OCI-LY3 (cell line): ENCODE measurements around the gene INTS2.
A peak's percentile ranks its signal among the peaks of the same experiment; 100 is the strongest.

Experiments
- H2AFZ ChIP-seq: fragments of 200-600, 300-600 bp; shearing (Covaris generic); 2 replicates; pipeline ENCODE4 v1.6.0; 2014; ENCODE audit warnings: antibody characterized with exemption, low read depth, low read length
- H3K27ac ChIP-seq: fragments of 200-600, 300-600 bp; sonication (generic); 2 replicates; pipeline ENCODE4 v1.5.1; 2014; ENCODE audit warnings: mild to moderate bottlenecking, low read length, moderate library complexity, mixed read lengths
- H3K27me3 ChIP-seq: fragments of 200-600, 300-600 bp; sonication (generic); 2 replicates; pipeline ENCODE4 v1.6.1; 2014; ENCODE audit warnings: low read depth, low read length, mixed read lengths
- H3K36me3 ChIP-seq: fragments of 200-600, 300-600 bp; sonication (generic); replicated peaks from 2 replicates; pipeline ENCODE3; 2014; ENCODE audit warnings: low read depth, low read length, mixed read lengths
- H3K4me1 ChIP-seq: fragments of 300-600, 200-600 bp; sonication (generic); 2 replicates; pipeline ENCODE4 v1.6.1; 2014; ENCODE audit warnings: low read length, mixed read lengths
- H3K4me2 ChIP-seq: fragments of 200-600, 300-600 bp; sonication (generic); 2 replicates; pipeline ENCODE4 v1.6.1; 2014; ENCODE audit warnings: low read length, mixed read lengths
- H3K4me3 ChIP-seq: fragments of 300-600, 200-600 bp; sonication (generic); 2 replicates; pipeline ENCODE4 v1.5.1; 2014; ENCODE audit warnings: antibody characterized with exemption, mild to moderate bottlenecking, low read length, moderate library complexity
- H3K79me2 ChIP-seq: fragments of 300-600, 200-600 bp; shearing (Covaris generic); 2 replicates; pipeline ENCODE4 v1.6.1; 2014; ENCODE audit warnings: mild to moderate bottlenecking, low read length, mixed read lengths
- H3K9ac ChIP-seq: fragments of 300-600, 200-600 bp; shearing (Covaris generic); 2 replicates; pipeline ENCODE4 v1.6.0; 2014; ENCODE audit warnings: mild to moderate bottlenecking, low read length, moderate library complexity
- H3K9me3 ChIP-seq: fragments of 200-600, 300-600 bp; shearing (Covaris generic); 2 replicates; pipeline ENCODE4 v1.6.1; 2014; ENCODE audit warnings: low read length, mixed read lengths; ENCODE audit not compliant: insufficient read depth
- H4K20me1 ChIP-seq: fragments of 200-600, 300-600 bp; sonication (generic); 2 replicates; pipeline ENCODE4 v1.6.1; 2016; ENCODE audit warnings: low read length, mixed read lengths; ENCODE audit not compliant: insufficient read depth
- EZH2phosphoT487 ChIP-seq: fragments of 200-600 bp; shearing (Covaris generic); IDR thresholded peaks from 2 replicates; pipeline ENCODE4 v1.6.1; 2018; ENCODE audit warnings: antibody characterized with exemption, mixed run types, low read depth
- TF ChIP-seq, protein P1 (sequence below): fragments of 200-600, 300-600 bp; sonication (generic); IDR thresholded peaks from 2 replicates; pipeline ENCODE4 v1.5.1; 2014; ENCODE audit warnings: antibody characterized with exemption, low read length, low read depth

Gene INTS2

DNA sequence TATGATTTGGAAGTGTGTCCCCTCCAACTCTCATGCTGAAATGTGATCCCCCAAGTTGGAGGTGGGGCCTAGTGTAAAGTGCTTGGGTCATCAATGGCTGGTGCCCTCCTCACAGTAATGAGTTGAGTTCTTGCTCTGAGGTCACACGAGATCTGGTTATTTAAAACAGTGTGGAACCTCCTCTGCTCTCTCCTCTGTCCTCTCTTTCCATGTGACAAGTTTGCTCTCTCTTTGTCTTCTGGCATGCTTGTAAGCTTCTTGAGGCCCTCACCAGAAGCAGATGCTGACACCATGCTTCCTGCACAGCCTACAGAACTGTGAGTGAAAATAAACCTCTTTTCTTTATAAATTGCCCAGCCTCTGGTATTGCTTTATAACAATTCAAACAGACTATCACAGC, 84.3 kb downstream of the INTS2 start:
- TF ChIP-seq, protein P1, sequence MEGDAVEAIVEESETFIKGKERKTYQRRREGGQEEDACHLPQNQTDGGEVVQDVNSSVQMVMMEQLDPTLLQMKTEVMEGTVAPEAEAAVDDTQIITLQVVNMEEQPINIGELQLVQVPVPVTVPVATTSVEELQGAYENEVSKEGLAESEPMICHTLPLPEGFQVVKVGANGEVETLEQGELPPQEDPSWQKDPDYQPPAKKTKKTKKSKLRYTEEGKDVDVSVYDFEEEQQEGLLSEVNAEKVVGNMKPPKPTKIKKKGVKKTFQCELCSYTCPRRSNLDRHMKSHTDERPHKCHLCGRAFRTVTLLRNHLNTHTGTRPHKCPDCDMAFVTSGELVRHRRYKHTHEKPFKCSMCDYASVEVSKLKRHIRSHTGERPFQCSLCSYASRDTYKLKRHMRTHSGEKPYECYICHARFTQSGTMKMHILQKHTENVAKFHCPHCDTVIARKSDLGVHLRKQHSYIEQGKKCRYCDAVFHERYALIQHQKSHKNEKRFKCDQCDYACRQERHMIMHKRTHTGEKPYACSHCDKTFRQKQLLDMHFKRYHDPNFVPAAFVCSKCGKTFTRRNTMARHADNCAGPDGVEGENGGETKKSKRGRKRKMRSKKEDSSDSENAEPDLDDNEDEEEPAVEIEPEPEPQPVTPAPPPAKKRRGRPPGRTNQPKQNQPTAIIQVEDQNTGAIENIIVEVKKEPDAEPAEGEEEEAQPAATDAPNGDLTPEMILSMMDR = no peak
- no peak for TF ChIP-seq EZH2phosphoT487
- Histone ChIP-seq H2AFZ (no peak overlapping the region), H3K9ac (no peak overlapping the region), H3K4me1 (no peaks in the 10 kb centered on the region), H3K4me2 (no peak overlapping the region), H3K9me3 (no peaks in the 10 kb centered on the region), H3K4me3 (no peak overlapping the region), H3K27ac (no peak overlapping the region), H3K79me2 (no peaks in the 10 kb centered on the region), H4K20me1 (no peaks in the 10 kb centered on the region), H3K27me3 (no peaks in the 10 kb centered on the region), H3K36me3 (peaks cover 22% of the 10 kb centered on the region)

DNA sequence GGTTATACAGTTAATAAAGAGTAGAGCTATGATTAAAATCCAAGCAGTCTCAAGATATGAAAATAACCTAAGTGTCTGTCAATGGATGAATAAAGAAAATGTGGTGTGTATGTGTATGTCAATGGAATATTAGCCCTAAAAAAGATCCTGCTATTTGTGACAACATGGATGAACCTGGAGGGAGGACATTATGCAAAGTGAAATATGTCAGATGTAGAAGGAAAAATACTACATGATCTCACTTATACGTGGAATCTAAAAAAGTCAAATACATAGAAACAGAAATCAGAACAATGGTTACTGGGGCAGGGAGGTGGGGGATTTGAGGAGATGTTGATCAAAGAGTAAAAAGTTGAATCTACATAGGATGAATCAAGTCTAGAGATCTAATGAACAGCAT, 84.9 kb downstream of the INTS2 start:
- no peak overlapping the region for H2AFZ ChIP-seq
- H3K27me3 ChIP-seq = no peaks in the 10 kb centered on the region
- no peaks in the 10 kb centered on the region for H3K79me2 ChIP-seq
- no peak overlapping the region for H3K4me3 ChIP-seq
- H3K4me2 ChIP-seq = no peak overlapping the region
- TF ChIP-seq, protein P1 = no peak
- TF ChIP-seq EZH2phosphoT487 = no peak
- no peaks in the 10 kb centered on the region for H3K9me3 ChIP-seq
- no peaks in the 10 kb centered on the region for H3K4me1 ChIP-seq
- no peaks in the 10 kb centered on the region for H4K20me1 ChIP-seq
- H3K27ac ChIP-seq = no peak overlapping the region
- H3K9ac ChIP-seq = no peak overlapping the region
- peaks cover 22% of the 10 kb centered on the region for H3K36me3 ChIP-seq

DNA sequence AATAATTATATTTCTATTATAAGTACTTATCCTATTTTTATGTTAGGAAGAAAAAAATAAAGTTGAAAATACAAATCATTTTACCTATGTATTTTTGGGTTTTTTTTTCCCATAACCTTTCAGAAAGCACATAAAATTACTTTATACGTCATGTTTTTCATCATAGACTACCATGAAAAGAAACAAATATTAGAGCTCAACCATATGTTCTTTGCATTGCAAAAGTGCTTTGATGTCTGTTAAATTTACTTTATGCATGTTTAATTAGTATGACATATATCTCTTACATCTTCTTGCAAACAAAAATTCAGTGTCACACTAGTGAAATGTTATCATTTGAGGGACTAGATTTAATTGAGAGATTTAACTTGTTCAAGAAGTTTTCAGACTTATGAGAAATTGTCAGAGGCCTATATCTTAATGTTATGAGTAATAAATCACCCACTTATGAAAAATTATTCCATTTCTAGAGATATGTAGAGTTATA, 88.4 kb downstream of the INTS2 start:
- no peak overlapping the region for H3K9ac ChIP-seq
- H3K27ac ChIP-seq = no peak overlapping the region
- H3K9me3 ChIP-seq = no peaks in the 10 kb centered on the region
- H3K4me3 ChIP-seq = no peak overlapping the region
- H3K4me1 ChIP-seq = no peaks in the 10 kb centered on the region
- H3K4me2 ChIP-seq = no peak overlapping the region
- no peak overlapping the region for H2AFZ ChIP-seq
- H4K20me1 ChIP-seq = no peaks in the 10 kb centered on the region
- H3K79me2 ChIP-seq = no peaks in the 10 kb centered on the region
- no peaks in the 10 kb centered on the region for H3K27me3 ChIP-seq
- H3K36me3 ChIP-seq = peaks cover 12% of the 10 kb centered on the region
- TF ChIP-seq, protein P1 = no peak
- no peak for TF ChIP-seq EZH2phosphoT487

DNA sequence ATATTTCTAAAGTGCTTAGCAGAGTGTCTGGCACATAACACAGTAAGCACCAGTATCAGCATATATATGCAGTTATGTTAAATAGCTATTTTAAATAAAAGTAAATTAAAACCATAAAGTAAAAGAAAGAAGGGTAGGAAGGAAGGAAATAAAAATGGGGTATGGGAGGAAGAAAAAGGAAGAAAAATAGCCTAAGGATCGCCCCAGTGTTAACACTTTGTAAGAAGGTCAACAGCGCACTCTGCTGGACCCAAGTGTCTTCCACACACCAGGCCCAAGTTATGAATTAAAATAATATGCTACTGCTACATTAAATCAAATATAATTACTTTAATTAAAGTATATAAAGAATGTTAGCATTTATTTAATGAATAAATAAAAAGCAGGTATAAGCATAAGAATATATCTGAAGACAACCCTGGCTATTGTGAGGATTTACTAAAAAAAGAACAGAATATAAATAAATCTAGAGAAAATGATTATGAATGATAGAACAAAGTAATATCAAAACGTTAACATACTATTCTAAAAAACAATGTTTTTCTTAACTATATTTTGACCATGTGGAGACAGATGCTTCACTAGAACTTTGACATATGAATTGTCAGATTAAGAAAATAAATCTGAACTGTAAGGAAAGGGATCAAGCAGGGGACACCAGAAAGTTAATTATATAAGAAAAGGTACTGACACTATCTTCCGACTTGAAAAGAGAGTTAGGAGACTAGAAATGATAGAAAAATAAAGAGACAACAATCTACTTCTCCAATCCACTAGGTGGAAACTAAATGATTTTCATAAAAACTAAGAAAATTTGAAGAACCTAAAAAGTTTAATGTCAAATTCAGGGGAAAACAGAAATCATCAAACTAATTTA, 90.4 kb downstream of the INTS2 start:
- Histone ChIP-seq H3K36me3 (peaks cover 9% of the 10 kb centered on the region), H3K27ac (no peak overlapping the region), H3K4me2 (no peak overlapping the region), H4K20me1 (no peaks in the 10 kb centered on the region), H3K9me3 (no peaks in the 10 kb centered on the region), H3K4me1 (no peaks in the 10 kb centered on the region), H2AFZ (no peak overlapping the region), H3K27me3 (no peaks in the 10 kb centered on the region), H3K79me2 (no peaks in the 10 kb centered on the region), H3K4me3 (no peak overlapping the region), H3K9ac (no peak overlapping the region)
- TF ChIP-seq, protein P1 = peak; percentile 67
- no peak for TF ChIP-seq EZH2phosphoT487
